HG02870 (cell line): Measurements from ENCODE around the gene CCDC134.
A peak's percentile ranks its signal among the peaks of the same experiment; 100 is the strongest.
"Not testable (repeated sequence)": the region's sequence is repeated elsewhere in the genome, so short reads cannot be mapped to it uniquely, and the experiment has no call there.

ENCODE experiments used
- ATAC-seq: cut with Tn5 transposase; IDR thresholded peaks from one replicate; pipeline ENCODE4 v1.9.1; 2021; ENCODE audit warnings: mild to moderate bottlenecking, moderate library complexity; ENCODE audit not compliant: unreplicated experiment

The CCDC134 gene

DNA sequence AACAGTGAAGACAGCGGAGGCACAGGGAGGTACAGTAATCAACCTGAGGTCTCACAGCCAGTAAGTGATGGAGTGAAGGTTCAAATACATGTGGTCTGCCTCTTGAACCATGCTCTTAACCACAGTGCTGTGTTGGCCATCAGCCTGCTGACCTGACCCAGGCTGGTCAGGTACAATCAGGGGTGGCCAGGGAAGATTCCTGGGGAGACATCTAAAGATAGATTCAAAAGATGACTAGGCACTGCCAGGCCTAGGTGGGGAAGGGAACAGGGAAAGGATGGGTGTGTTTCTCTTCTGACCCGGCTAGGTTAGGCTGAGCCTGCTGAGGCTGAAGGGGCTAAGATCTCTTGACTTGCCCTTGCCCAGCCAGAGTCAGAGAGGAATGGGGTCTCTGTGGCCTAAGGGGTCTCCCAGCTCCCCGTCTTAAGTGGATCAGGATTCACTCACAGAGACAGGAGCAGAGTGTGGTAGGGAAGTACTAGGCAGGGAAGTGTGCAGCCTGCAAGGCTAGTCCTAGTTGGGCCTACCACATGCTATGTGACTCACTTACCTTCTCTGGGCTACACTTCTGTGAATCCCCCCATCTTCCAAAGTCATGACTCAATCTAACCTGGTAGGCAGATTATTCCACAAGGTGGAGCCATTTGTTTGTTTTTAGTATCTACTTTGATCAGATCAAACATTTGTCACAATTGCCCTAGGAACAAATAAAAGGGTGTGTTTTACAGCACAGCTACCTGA lies 22.0 kb downstream of the CCDC134 start:
- ATAC-seq = no peak

DNA sequence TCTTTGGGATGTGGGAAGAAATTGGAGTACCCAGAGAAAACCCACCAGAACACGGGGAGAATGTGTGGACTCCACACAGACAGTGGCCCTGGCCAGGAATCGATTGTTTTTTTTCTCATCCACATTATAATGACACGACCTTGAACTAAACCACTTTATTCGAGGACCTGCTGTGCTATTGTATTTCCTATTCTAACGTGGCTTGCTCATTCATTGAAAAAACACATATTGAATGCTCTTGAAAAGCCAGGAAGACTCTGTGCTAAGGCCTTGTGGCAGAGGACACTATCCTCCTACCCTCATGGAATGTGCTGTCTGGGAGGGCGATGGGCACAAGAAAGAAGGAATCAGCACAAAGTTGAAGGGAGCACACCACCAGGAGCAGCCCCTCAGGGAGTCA lies 23.3 kb downstream of the CCDC134 start:
- no peak for ATAC-seq

DNA sequence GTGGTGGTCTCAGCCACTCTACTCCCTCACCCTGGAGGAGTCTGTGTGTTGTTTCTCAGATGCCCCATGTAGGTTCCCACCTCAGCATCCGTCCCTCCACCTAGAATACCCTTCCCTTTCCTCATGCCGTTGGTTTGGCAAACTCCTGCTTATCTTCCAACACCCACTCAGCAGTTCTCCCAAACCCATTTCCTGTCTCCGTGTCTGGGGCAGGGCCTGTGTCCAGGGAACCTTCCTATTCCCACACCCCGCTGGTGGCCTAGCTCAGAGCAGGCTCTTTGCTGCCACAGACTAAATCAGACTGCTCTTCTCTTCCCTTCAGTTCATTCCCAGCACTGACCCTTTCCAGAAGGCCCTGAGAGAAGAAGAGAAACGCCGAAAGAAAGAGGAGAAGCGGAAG lies 24.9 kb downstream of the CCDC134 start:
- ATAC-seq = no peak

DNA sequence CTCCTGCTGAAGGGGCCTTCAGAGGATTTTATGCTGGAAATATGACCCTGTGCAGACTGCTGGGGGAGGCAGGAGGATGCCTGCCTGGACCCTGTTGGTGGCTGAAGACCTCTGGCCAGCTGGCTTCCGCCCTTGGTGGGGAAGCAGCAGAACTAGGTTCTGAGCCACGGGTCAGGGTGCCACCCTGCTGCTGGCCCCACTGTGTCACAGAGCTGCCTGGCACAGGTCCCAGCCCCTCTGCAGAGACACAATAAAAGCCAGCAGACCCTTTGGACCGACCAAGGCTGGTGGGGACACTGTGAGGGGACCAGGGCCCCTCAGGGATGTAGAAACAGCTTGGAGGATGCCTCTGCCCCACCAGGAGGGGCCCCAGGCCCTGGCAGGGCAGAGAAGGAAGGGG lies 25.5 kb downstream of the CCDC134 start:
- no peak for ATAC-seq

DNA sequence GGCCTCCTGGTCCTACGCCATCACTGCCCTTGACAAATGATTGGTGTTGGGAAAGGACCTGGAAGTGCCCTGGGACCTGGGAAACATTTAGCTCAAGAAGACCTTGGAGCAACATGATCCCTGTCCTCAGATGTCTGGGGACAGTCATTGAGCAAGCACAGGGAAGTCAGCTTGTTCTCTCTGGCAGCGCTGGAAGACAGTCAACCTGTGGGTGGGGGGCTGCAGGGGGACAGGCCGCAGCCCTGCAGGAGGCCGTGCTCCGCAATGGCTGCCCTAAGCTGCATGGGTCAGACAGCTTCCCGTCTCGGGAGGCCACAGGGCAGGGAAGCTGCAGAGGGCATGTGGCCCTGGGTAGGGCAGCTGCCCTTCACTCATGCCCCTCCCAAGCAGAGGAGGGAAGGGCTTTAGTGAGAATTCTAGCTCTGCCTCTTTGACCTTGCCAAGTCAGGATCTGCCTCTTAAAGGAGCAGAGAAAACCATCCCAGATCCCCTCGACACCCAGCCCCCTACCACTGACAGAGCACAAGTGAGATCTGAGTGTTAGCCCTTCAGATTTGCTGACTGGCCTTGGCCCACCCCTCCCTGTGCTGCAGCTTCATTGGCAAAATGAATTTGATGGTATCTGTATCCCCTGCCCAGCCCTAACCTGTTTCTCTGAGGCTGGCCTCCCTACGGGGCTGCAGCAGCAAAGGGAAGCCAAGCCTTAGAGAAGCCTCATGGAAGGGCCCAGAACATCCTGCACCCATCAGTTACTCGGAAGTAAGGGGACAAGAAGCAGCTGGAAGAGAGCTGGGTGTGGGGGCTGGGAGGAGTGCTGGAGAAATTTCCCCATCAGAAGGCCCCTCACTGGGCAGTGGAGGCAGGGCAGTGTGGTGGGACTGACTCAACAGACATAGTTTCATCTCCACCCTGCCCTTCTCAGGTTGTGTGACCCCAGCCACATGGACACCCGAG lies 26.2 kb downstream of the CCDC134 start:
- ATAC-seq = no peak

DNA sequence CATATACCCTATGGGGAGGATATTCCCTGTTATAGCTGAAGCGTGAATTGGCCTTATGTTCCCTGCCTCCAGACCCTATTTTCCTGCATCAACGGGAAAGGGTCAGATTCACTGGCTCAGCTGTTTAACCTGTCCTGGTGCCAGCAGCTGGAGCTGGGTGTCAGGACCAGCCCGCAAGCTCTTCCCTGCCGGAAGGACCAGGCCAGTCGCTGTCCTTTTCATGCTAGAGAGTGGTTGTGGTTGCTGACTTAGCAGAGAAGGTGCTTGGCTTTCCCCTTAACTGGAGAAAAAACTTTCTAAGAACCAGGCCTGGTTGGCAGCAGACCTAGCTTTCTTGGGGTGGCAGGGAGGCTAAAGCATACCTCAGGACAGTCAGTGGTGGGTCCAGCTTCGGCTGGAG lies 27.2 kb downstream of the CCDC134 start:
- no peak for ATAC-seq

DNA sequence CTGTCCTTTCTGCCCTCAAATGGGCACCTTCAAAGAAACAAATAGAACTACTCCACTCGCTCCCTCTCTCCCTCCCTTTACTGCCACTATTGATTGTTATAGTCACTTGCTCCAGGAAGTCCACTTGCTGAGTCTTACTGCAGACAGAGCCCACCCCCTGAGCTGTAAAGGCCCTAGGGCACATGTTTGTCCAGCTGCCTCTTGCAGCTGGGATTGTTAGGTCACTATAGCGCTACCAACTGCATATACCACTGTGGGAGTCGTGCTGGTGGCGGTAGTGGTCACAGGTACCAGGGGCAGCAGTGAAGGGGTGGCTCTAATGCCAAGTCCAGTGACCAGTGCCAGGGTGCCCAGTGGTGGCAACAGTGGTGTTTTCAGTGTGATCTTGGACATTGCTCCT lies 28.0 kb downstream of the CCDC134 start:
- ATAC-seq = no peak

DNA sequence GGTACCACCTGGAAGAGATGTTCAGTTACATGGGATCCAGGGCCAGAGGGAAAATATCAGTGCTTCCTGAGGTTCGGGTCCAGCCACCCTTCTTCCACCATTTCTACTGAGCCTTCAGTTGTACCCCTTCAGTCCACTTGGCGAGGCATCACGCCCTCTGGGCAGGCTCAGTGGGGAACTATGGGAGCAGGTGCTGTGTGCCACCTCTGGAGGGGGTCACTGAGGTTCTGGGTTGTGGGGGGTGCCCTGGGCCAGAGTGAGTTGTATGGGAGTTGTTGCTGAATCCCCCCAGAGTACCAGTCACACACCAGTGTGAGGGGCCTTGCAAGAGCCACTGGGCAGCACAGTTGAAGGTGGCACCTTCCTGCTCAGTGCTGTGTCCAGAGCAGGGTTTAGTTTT lies 29.7 kb downstream of the CCDC134 start:
- no peak for ATAC-seq

DNA sequence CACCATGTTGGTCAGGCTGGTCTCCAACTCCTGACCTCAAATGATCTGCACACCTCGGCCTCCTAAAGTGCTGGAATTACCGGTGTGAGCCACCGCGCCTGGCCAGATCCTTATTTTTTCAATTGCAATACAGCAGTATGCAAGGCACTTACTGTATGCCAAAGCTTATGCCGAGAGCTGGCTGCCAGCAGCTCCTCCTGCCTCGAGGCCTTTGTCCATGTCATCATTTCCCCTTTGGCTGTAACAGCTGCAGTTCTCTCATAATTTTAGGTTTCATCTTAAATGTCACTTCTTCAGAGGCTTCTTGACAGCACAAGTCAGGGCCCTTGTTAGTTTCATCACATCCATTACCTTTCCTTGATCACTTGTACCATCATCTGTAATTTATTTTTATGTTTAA lies 30.9 kb downstream of the CCDC134 start:
- no peak for ATAC-seq

DNA sequence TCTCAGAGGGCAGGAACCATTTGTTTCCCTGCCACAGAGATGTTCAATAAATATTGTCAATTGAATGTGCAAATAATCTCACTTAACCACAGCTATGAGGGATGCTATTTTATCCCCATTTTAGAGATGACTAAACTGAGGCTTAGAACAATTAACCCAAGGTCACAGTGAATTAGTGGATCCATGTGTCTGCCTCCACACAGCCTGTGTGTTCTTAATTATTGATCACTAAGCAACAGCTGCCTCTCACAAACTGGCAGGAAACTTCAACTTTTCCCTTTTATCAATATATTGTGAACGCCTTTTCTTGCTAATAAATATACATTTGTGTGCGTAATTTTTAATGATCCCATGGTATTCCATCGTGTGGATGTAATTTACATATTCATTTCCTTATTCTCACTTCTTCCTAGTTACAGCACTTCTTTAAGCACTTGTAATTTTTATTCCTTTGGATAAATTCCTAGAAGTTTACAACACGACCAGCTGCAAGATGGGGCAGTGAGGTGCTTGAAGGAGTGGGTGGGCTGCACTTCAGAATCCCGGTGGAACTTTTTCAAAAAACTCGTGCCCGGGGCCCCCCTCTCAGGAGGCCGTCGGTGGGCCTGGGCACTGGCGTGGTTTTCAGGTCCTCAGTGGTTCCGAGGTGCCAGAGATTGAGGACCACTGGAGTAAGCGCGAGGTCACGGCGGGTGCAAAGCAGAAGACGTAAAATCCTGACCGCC lies 31.5 kb downstream of the CCDC134 start:
- ATAC-seq = no peak

DNA sequence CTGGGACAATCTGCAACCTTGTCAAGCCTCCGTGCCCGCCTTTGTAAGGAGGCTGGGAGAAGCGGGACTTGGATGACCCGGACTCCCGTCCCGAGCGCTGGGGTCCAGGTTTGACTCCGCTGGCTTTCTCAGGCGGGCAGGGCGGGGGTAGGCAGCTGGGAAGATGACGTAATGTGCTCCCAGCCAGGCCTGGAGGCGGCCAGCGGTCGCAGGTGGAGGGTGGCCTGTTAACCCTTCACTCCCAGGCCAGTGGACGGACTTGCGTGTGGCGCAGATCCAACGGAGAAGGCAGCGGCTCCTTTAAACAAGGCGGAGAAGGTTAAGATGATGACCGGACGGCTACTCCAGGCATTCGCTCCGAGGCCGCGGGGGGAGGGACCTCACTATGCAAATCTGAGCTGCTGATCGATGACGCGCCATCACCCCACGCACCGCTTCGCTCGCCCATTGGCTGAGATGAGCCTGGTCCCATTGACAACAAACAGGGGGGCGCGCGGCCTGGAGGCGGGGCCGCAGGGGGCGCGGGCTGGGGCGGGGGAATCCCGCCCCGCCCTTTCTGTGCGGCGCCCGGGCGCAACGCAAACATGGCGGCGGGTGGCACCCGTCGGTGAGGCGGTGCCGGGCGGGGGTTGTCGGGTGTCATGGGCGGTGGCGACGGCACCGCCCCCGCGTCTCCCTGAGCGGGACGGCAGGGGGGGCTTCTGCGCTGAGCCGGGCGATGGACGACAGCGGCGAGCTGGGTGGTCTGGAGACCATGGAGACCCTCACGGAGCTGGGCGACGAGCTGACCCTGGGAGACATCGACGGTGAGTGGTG lies 32.3 kb downstream of the CCDC134 start, which contains the start of gene SREBF2:
Gene SREBF2, plus strand, starts transcription at position 553 of the 816 bp plus-strand sequence. Its CDS starts 166 bp downstream, at position 719.
- peak; percentile 89 for ATAC-seq

DNA sequence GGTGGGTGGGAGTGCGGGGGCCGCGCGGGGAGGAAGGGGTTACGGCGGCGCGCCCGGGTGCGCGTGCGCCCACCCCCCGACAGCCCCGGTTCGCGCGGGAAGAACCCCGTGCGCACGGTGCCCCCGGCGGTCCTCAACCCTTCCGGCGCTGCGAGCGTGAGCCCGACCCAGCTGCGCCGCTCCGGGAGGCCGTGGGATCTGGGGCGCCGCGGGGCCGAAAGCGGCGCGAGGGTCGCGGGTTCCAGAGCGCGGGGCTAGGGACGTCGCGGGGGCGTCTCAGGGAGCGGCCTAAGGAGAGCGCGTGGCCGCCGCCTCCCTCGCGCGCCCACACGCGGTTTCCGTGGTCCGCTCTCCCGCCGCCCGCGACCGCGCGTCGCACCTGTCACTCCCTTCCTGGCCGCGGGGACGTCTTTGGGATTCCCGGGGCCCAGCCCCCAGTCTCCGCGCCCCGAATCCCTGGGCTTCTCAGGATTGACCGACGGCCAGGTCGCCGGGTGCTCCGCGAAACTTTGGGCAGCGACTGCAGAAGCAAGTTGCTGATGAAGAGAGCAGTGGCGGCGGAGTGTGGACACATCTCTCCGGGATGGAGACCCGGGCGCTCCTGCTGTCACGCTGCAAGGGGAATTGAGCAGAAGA lies 33.0 kb downstream of the CCDC134 start:
- no peak for ATAC-seq

DNA sequence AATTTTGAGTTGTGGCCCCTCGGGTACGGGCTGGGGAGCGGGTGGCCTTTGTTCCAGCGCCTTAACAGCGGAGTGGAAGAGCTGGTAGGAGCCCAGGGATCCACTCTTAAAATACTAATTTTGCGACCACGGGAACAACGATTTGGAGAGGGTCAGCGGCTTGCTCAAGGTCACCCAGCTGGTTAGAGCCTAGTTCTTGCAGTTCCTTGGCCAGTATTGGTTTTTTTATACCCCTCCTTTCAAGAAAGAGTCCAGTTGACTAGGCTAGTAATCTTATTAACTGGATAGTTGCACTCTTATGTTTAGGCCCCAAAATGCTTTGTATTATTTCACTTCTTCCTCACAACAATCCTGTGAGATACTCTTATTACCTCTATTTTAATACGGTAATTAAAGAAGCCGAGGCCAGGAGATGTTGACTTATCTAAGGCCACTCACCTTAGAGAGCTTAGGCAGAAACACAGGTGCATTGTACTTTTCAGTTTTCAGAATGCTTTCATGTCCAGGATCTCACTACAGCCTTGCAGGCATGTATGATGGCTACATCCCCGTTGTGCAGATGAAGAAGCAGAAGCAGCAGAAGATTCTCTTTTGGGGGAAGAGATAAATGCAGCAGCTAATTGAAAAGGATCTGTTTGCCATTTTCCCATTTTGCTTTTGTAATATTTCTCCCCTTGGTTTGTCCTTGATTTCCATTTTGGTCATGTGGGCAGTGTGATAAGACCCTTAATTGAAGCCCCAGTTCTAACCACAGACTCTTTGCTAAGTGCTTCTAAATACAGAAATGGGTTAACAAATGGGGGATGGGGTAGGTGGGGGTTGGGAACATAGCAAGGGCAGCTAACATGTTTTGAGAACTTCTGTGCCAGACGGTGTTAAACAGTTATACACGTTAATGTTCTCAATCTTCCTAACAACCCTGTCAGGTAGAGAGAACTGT lies 33.8 kb downstream of the CCDC134 start:
- no peak for ATAC-seq

DNA sequence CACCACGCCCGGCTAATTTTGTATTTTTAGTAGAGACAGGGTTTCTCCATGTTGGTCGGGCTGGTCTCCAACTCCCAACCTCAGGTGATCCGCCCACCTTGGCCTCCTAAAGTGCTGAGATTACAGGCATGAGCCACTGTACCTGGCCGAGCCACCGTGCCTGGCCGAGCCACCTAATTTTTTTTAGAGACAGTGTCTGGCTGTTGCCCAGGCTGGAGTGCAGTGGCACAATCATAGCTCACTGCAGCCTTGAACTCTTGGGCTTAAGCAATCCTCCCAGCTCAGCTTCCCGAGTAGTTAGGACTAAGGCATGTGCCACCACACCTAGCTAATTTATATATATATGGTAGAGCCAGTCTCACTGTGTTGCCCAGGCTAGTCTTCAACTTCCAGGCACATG lies 35.0 kb downstream of the CCDC134 start:
- ATAC-seq = not testable (repeated sequence)

DNA sequence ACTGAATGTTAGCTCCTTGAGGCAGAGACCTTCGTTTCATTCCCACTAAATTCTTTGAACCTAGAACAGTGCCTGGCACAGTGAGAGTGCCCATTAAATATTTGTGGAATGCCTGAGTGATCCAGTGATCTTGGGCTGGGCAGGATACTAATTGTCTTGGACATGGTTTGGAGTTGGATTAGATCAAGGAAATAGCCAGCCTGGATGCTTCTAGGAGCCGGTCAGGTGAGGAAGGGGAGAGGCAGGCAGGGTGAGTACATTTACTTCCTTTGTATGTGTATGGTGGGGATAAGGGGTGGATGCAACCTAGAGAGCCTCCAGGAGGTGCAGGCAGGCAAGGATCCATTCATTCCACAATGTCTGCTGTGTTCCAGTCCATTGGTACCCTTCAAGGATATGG lies 36.1 kb downstream of the CCDC134 start:
- ATAC-seq = no peak

DNA sequence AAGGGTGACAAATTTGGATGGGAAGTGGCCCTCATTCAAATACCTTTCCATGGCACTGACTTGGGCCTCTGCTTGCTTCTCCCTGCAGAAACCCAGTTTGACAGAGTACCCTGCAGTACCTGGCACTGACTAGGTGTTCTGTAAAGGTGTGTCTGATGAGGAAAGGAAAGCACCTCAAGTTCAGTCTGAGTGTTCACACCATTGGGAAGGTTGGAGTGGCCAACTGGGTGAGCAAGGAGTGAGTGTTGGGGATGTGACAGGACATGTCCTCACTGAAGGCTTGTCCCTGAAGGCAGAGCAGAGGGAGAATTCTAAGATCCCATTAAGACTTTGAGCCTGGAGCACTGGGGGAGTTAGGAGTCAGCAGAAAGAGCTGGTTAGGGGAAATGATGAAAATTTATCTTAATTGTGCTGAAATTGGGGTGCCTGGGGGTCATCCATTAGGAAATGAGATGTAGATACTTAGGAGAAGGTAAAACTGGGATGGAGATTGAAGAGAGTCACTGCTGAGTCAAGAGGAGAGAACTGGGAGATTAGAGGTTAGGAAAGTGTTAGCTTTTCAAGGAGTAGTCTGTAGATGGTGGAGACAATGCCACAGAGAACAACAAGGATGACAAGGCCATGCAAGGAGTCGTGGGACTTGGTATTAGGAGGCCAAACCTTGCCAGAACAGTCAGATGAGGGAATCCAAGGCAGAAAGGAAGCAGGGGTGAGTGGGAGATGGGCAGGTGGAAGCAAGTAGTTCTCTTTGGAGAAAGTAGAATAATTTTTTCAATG lies 38.6 kb downstream of the CCDC134 start:
- ATAC-seq = no peak

DNA sequence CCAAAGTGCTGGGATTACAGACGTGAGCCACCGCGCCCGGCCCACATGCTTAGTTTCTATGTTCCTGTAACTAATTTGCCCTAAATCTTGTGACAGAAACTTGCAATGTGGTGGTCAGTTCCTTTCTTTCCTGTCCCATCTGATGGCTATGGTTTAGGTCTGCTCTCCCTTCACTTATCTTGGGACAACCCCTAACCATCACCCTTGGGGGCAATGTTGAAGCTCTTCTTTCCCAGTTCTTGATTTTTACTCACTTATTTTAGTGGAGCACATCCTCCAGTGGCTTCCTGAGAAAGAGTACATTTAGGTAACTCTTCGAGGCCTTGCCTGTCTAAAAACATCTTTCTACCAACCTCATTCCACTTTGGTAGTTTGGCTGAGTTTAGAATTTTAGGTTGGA lies 39.7 kb downstream of the CCDC134 start:
- ATAC-seq = no peak

DNA sequence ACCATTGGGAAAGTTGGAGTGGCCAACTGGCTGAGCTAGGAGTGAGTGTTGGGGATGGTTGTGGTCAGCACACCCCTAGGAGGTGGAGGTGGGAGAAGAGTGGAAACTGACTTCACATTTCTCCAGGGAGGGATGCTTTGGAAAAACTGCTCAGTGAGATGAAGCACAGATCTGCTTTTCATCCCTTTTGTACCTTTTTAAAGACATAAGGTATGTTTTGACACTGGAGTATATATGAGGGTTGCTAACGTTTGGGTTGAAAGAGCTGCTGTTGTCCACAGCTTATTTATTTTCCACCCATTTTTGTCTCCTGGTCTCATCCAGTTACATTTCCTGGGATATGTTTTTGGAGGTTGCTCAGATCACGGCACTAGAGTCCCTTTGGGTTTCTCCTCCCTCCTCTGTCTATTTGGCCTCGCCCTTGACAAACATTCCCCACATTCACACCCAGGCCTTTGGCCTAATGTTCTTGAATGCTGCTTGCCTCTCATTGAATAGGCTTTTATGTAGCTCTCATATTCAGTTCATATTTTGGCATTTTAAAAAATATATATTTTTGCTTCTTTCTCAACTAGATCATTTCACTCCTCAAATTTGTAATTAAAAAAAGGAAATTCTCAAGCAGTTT lies 40.7 kb downstream of the CCDC134 start:
- ATAC-seq = no peak
